SK-N-SH treated with all-trans-retinoic acid at 6 μM for 48 hours (cell line): ENCODE results near the gene CADM2.

Experiments
- ATAC-seq: fragments of 200-7000 bp; cut with Tn5 transposase; 3 replicates; pipeline ENCODE4 v1.9.1; 2020; ENCODE audit warnings: mild to moderate bottlenecking, moderate library complexity
- ARNTL ChIP-seq: fragments of 450-650 bp; formaldehyde crosslinking; IDR thresholded peaks from 2 replicates; pipeline ENCODE4 v1.5.0; 2020; ENCODE audit warnings: low read depth, mild to moderate bottlenecking, moderate library complexity, borderline replicate concordance
- BACH2 ChIP-seq: fragments of 250-450 bp; sonication (Bioruptor Pico); IDR thresholded peaks from 2 replicates; pipeline ENCODE4 v1.9.0; 2021; ENCODE audit warnings: mild to moderate bottlenecking, borderline replicate concordance
- CREB5 ChIP-seq: fragments of 250-450 bp; sonication (Bioruptor Pico); IDR thresholded peaks from 2 replicates; pipeline ENCODE4 v1.5.1; 2020; ENCODE audit warnings: low read depth, mild to moderate bottlenecking, moderate library complexity
- CSDC2 ChIP-seq: fragments of 250-450 bp; sonication (Bioruptor Pico); IDR thresholded peaks from 2 replicates; pipeline ENCODE4 v1.5.0; 2020; ENCODE audit warnings: mild to moderate bottlenecking, moderate library complexity
- CSRNP3 ChIP-seq: fragments of 250-450 bp; sonication (Bioruptor Pico); IDR thresholded peaks from 2 replicates; pipeline ENCODE4 v1.5.1; 2021; ENCODE audit warnings: mild to moderate bottlenecking, moderate library complexity
- ESRRG ChIP-seq: fragments of 250-450 bp; sonication (Bioruptor Pico); IDR thresholded peaks from 2 replicates; pipeline ENCODE4 v1.6.1; 2021; ENCODE audit warnings: mild to moderate bottlenecking
- GLIS3 ChIP-seq: fragments of 250-450 bp; sonication (Bioruptor Pico); IDR thresholded peaks from 2 replicates; pipeline ENCODE4 v1.5.0; 2020; ENCODE audit warnings: mild to moderate bottlenecking, moderate library complexity
- ISL1 ChIP-seq: fragments of 250-450 bp; sonication (Bioruptor Pico); IDR thresholded peaks from 2 replicates; pipeline ENCODE4 v2.1.2; 2022; ENCODE audit warnings: mild to moderate bottlenecking, moderate library complexity
- OSR1 ChIP-seq: fragments of 250-450 bp; sonication (Bioruptor Pico); IDR thresholded peaks from 2 replicates; pipeline ENCODE4 v1.8.0; 2022; ENCODE audit warnings: moderate library complexity, mild to moderate bottlenecking, inconsistent platforms
- PATZ1 ChIP-seq: fragments of 250-450 bp; sonication (Bioruptor Pico); IDR thresholded peaks from 2 replicates; pipeline ENCODE4 v1.8.0; 2020; ENCODE audit warnings: mild to moderate bottlenecking, moderate library complexity, borderline replicate concordance
- POU6F1 ChIP-seq: fragments of 250-450 bp; sonication (Bioruptor Pico); IDR thresholded peaks from 2 replicates; pipeline ENCODE4 v1.8.0; 2021; ENCODE audit warnings: low read depth, mild to moderate bottlenecking, moderate library complexity, borderline replicate concordance
- PPARA ChIP-seq: fragments of 250-450 bp; sonication (Bioruptor Pico); IDR thresholded peaks from 2 replicates; pipeline ENCODE4 v1.5.0; 2020; ENCODE audit warnings: mild to moderate bottlenecking, borderline replicate concordance
- RARB ChIP-seq: fragments of 250-450 bp; sonication (Bioruptor Pico); IDR thresholded peaks from 2 replicates; pipeline ENCODE4 v1.8.0; 2021; ENCODE audit warnings: mild to moderate bottlenecking, moderate library complexity
- SNAI2 ChIP-seq: fragments of 250-450 bp; sonication (Bioruptor Pico); IDR thresholded peaks from 2 replicates; pipeline ENCODE4 v1.5.0; 2020; ENCODE audit warnings: mild to moderate bottlenecking, moderate library complexity
- TCF4 ChIP-seq: fragments of 250-450 bp; sonication (Bioruptor Pico); IDR thresholded peaks from 2 replicates; pipeline ENCODE4 v1.8.0; 2021; ENCODE audit warnings: mild to moderate bottlenecking, moderate library complexity, borderline replicate concordance
- TSHZ2 ChIP-seq: fragments of 250-450 bp; sonication (Bioruptor Pico); IDR thresholded peaks from 2 replicates; pipeline ENCODE4 v1.5.0; 2020; ENCODE audit warnings: mild to moderate bottlenecking, moderate library complexity
- ZC3H10 ChIP-seq: fragments of 250-450 bp; sonication (Bioruptor Pico); IDR thresholded peaks from 2 replicates; pipeline ENCODE4 v1.5.1; 2021; ENCODE audit warnings: mild to moderate bottlenecking, moderate library complexity
- ZFP3 ChIP-seq: fragments of 250-450 bp; sonication (Bioruptor Pico); IDR thresholded peaks from 2 replicates; pipeline ENCODE4 v1.5.0; 2020; ENCODE audit warnings: mild to moderate bottlenecking, moderate library complexity
- ZFP30 ChIP-seq: fragments of 450-650 bp; formaldehyde crosslinking; IDR thresholded peaks from 2 replicates; pipeline ENCODE4 v1.5.0; 2022; ENCODE audit warnings: mild to moderate bottlenecking, moderate library complexity
- ZNF565 ChIP-seq: fragments of 450-650 bp; formaldehyde crosslinking; conservative IDR thresholded peaks from 2 replicates; pipeline ENCODE4 v1.5.0; 2020; ENCODE audit warnings: low read depth, mild to moderate bottlenecking, moderate library complexity
- ZNF70 ChIP-seq: fragments of 450-650 bp; formaldehyde crosslinking; IDR thresholded peaks from 2 replicates; pipeline ENCODE4 v1.5.0; 2020; ENCODE audit warnings: mild to moderate bottlenecking, moderate library complexity
- ZNF8 ChIP-seq: fragments of 450-650 bp; formaldehyde crosslinking; IDR thresholded peaks from 2 replicates; pipeline ENCODE4 v1.5.0; 2020; ENCODE audit warnings: mild to moderate bottlenecking, moderate library complexity

The CADM2 gene

GRCh38 chr3:85571835-85572234 lies 613.0 kb downstream of the CADM2 start:
- no peak for ATAC-seq
- no peak for TF ChIP-seq PPARA (CRISPR knock-in tag)
- TF ChIP-seq SNAI2 (CRISPR knock-in tag) = no peak
- TF ChIP-seq ESRRG = no peak
- TF ChIP-seq OSR1 (CRISPR knock-in tag) = no peak
- TF ChIP-seq ZFP3 (CRISPR knock-in tag) = no peak
- TF ChIP-seq CSDC2 (CRISPR knock-in tag) = no peak
- TF ChIP-seq ZNF565 (CRISPR knock-in tag) = no peak
- no peak for TF ChIP-seq RARB (CRISPR knock-in tag)
- TF ChIP-seq ARNTL (CRISPR knock-in tag) = no peak
- TF ChIP-seq ZC3H10 = no peak
- no peak for TF ChIP-seq CREB5
- no peak for TF ChIP-seq BACH2 (CRISPR knock-in tag)
- TF ChIP-seq PATZ1 (CRISPR knock-in tag) = no peak
- TF ChIP-seq TCF4 (CRISPR knock-in tag) = no peak
- TF ChIP-seq, all 23 proteins: peak for 0

- no peak for ATAC-seq
- TF ChIP-seq SNAI2 (CRISPR knock-in tag) (no peak), CREB5 (no peak), GLIS3 (no peak), ISL1 (CRISPR knock-in tag) (no peak), ZFP30 (CRISPR knock-in tag) (no peak), ZFP3 (CRISPR knock-in tag) (no peak)
- TF ChIP-seq, all 23 proteins: peak for 0
Observed at GRCh38 chr3:85572426-85572825, 613.6 kb downstream of the CADM2 start.

GRCh38 chr3:85572978-85573377 lies 614.2 kb downstream of the CADM2 start:
- TF ChIP-seq ISL1 (CRISPR knock-in tag) (no peak), TSHZ2 (no peak), ZFP30 (CRISPR knock-in tag) (no peak), ZFP3 (CRISPR knock-in tag) (no peak), ARNTL (CRISPR knock-in tag) (no peak), OSR1 (CRISPR knock-in tag) (no peak), POU6F1 (no peak), SNAI2 (CRISPR knock-in tag) (no peak), BACH2 (CRISPR knock-in tag) (no peak), ZNF8 (CRISPR knock-in tag) (no peak), PPARA (CRISPR knock-in tag) (no peak), CREB5 (no peak), RARB (CRISPR knock-in tag) (no peak), TCF4 (CRISPR knock-in tag) (no peak), ZNF565 (CRISPR knock-in tag) (no peak), ZNF70 (CRISPR knock-in tag) (no peak), CSRNP3 (CRISPR knock-in tag) (no peak)
- ATAC-seq = no peak
